ENCODE results near the gene TNKS1BP1. TPM values are rescaled to one million over a fixed set of nuclear protein-coding genes. Genes with fewer than 3 reads are reported as not detected.

The TNKS1BP1 gene
- total and polyA plus RNA-seq, 2 of the 8 experiments (the other 6 are each of a cell fraction or from before 2014, with no cell fraction given), result 50.0 to 122 TPM

GRCh38 chr11:57370941-57371340, 46.2 kb upstream of the TNKS1BP1 start:
- no peak overlapping the region; the same call in 1 of the 2 replicates for H3K27ac ChIP-seq (ENCODE audit: low read depth, low read length)
- no peak for TF ChIP-seq TEAD4 (IDR thresholded peaks at IDR 0.05; ENCODE audit: low read depth, low read length)
- no peak for TF ChIP-seq SIRT6 (IDR thresholded peaks at IDR 0.05; ENCODE audit: low read length)
- no peak for TF ChIP-seq FOSL1 (IDR thresholded peaks at IDR 0.05; ENCODE audit: insufficient read depth, low read depth, low read length)
- no peak for TF ChIP-seq USF2 (IDR thresholded peaks at IDR 0.05; ENCODE audit: low read length)
- no peak for TF ChIP-seq POLR2AphosphoS5 (IDR thresholded peaks at IDR 0.05; ENCODE audit: low read depth, low read length)

More at GRCh38 chr11:57370941-57371340, 46.2 kb upstream of the TNKS1BP1 start:
- Histone ChIP-seq H4K91ac (replicated peaks; ENCODE audit: insufficient read length, low read length) (no peak overlapping the region), H3K4me1 (replicated peaks in 1 of 4; ENCODE audit: control insufficient read depth in 3 of 4, insufficient read depth in 4 of 4, low read length in 3 of 4) (peaks cover 0 to 5% (median 1%) of the 10 kb centered on the region in 4 experiments; a peak in 5 of 7 replicates), H3K23me2 (ENCODE audit: low read depth, low read length) (peaks cover 2% of the 10 kb centered on the region; the same call in 1 of the 2 replicates), H3K9me3 (ENCODE audit: insufficient read depth in 2 of 2, low read depth in 1 of 2, low read length in 1 of 2) (no peaks in the 10 kb centered on the region), H2BK15ac (ENCODE audit: low read length) (no peak overlapping the region), H4K5ac (ENCODE audit: insufficient read length, low read depth, low read length) (no peak overlapping the region), H3K9ac (replicated peaks in 1 of 4; ENCODE audit: extremely low read depth in 1 of 4, low read depth in 3 of 4, low read length in 3 of 4) (no peak overlapping the region), H3K79me1 (ENCODE audit: low read depth, low read length) (no peaks in the 10 kb centered on the region), H2AK5ac (ENCODE audit: low read depth, low read length) (no peak overlapping the region; the same call in 1 of the 2 replicates), H3K4me3 (ENCODE audit: extremely low read depth in 1 of 4, insufficient read depth in 2 of 4, low read depth in 3 of 4, low read length in 4 of 4) (no peak overlapping the region), H3K79me2 (ENCODE audit: control insufficient read depth in 1 of 2, insufficient read depth in 2 of 2, low read length in 2 of 2) (no peaks in the 10 kb centered on the region), H3K4ac (replicated peaks; ENCODE audit: insufficient read length, low read depth, low read length) (no peak overlapping the region), H3K27me3 (replicated peaks in 1 of 4; ENCODE audit: control insufficient read depth in 3 of 4, extremely low read depth in 1 of 4, insufficient read depth in 3 of 4, low read length in 3 of 4) (no peaks in the 10 kb centered on the region; a peak in 2 of 7 replicates), H2BK20ac (ENCODE audit: low read length) (no peak overlapping the region), H3K4me2 (ENCODE audit: insufficient read depth in 1 of 2, low read depth in 2 of 2, low read length in 2 of 2) (no peak overlapping the region), H3K14ac (ENCODE audit: insufficient read length) (no peak overlapping the region), H2AFZ (ENCODE audit: low read length) (no peak overlapping the region), H3K23ac (ENCODE audit: insufficient read length) (no peak overlapping the region), H4K8ac (ENCODE audit: extremely low read depth, insufficient read depth, low read length) (no peak overlapping the region), H2BK12ac (ENCODE audit: low read depth, low read length) (no peak overlapping the region), H2BK120ac (replicated peaks; ENCODE audit: low read depth, low read length) (no peak overlapping the region), H3K36me3 (ENCODE audit: control insufficient read depth in 2 of 4, insufficient read depth in 4 of 4, low read length in 3 of 4) (no peaks in the 10 kb centered on the region), H4K20me1 (replicated peaks in 1 of 2; ENCODE audit: control insufficient read depth in 1 of 2, insufficient read depth in 2 of 2, low read length in 2 of 2) (no peaks in the 10 kb centered on the region), H2BK5ac (ENCODE audit: low read depth, low read length) (no peak overlapping the region), H3K56ac (replicated peaks; ENCODE audit: insufficient read length, low read depth, low read length) (no peak overlapping the region), H3K18ac (ENCODE audit: extremely low read depth, low read length) (no peak overlapping the region)
- FAIRE-seq (no peak), DNase-seq (ENCODE audit: low read depth in 1 of 2, low spot score in 2 of 2) (no peak)
- ChIA-PET CTCF (ENCODE audit: partially characterized antibody) (interaction anchor here (0.6 to 2.2 kb wide), 6 partner anchors 10 to 123 kb away, joined by 3 to 6 read pairs (median 4); partner anchors contain the start of gene PRG3), POLR2A (ENCODE audit: partially characterized antibody) (interaction anchor here (1.7 kb wide), 1 partner anchor 9 kb away, joined by 4 read pairs; no protein-coding TSS in a partner anchor)
